MV-4-11 (cell line): ENCODE data around the gene CACNA1S.

Experiments
- DNase-seq: peaks from one replicate; lab custom pipeline; 2025; lab: John Stamatoyannopoulos, UW

The CACNA1S gene

GRCh38 chr1:201032408-201032807 lies 79.8 kb downstream of the CACNA1S start:
- DNase-seq = no peak

GRCh38 chr1:201028461-201028889 lies 83.8 kb downstream of the CACNA1S start:
- DNase-seq = peak; percentile 79

GRCh38 chr1:201026836-201027235 lies 85.4 kb downstream of the CACNA1S start:
- peak; percentile 86 for DNase-seq

- DNase-seq = no peak
Measured at GRCh38 chr1:201026234-201026633, 86.0 kb downstream of the CACNA1S start.

DNA sequence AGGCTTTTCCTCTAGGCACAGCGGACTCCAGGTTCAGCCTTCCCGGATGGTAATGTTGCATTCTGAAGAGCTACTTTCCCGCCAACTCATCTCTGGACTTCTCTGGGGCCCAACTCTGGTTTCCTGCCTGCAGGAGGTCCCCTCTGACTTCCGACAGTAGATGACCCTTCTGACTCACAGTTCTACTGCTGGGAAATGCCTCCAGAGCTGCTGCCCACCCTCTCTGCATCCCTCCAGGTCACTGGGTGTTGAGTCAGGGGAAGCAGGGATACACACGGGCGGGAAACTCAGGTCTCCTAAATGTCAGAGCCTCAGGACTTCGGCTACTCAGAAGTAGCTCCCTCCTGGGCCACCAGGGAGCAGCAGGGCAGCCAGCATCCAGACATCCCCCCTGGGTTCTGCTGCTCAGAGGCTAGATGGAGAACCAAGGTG lies 86.6 kb downstream of the CACNA1S start:
- no peak for DNase-seq

DNA sequence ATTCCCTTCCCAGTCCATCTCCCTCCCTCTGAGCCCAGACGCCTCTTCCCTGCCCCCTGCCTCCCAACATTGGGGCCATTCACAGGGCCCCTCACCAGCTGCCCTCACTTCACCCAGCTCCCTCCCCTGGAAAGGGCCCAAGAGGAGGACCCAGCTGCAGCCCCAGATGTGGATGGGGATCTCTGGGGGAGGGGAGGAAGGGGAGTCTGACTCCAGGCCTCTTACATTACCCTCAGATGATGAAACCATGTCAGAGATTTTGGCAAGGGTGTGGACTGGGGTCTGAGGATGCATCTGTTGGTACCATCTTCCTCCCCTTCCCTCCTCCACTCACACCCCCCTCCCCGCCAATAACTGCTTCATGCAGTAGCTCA lies 87.6 kb downstream of the CACNA1S start:
- no peak for DNase-seq

DNA sequence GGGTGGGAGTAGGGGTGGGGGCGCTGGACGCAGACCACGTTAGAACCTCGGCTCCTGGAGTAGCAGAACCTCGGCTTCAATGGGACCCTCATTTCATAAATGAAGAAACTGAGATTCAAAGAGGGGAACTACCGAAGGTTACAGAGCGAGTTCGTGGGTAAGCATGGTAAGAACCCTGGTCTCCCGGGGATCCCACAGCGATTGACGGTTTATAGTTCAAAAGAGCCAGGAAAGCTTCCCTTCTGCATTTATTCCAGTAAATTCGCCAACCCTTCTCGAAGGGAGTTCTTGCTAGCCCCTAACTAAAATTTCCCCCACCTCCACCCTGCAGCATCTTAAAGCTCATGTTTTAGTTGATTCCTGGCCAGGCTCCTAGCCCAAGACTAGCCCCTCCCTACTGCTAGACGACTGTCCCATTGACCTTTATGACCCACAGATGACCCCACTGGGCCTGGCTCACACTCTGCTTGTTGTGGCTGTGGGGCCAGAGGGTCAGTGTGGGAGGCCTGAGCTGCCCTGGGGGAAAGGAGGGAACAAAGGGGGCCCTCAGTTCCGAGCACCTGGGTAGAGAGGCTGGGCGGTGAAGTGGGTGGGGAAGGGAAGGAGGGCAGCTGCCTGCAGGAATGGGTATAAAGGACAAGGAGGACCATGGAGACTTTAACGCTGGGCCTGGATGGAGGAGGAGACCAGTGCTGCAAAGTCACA lies 88.2 kb downstream of the CACNA1S start:
- DNase-seq = no peak

DNA sequence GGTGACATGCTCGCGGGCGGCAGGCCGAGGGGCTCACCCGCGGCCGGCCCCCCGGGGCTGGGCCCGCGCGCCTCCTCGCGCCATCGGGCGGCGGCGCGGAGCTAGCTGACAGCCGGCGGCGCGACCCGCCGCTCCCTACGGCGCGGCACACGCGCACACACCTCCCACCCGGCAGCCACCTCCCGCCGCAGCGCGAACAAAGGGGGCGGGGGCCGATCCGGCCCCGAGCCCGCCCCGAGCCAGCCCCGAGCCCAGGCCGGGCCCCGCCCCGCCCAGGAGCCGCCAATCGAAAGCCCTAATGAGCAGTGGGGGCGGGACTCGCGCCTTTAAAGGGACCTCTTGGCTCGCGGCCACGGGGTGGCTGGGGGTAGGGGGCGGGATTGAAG lies 88.7 kb downstream of the CACNA1S start, which contains the start of gene KIF21B:
Gene KIF21B, minus strand, starts transcription at position 198 of the 386 bp plus-strand sequence. CDS start 331 bp downstream, outside the sequence.
- peak; percentile 74 for DNase-seq

DNA sequence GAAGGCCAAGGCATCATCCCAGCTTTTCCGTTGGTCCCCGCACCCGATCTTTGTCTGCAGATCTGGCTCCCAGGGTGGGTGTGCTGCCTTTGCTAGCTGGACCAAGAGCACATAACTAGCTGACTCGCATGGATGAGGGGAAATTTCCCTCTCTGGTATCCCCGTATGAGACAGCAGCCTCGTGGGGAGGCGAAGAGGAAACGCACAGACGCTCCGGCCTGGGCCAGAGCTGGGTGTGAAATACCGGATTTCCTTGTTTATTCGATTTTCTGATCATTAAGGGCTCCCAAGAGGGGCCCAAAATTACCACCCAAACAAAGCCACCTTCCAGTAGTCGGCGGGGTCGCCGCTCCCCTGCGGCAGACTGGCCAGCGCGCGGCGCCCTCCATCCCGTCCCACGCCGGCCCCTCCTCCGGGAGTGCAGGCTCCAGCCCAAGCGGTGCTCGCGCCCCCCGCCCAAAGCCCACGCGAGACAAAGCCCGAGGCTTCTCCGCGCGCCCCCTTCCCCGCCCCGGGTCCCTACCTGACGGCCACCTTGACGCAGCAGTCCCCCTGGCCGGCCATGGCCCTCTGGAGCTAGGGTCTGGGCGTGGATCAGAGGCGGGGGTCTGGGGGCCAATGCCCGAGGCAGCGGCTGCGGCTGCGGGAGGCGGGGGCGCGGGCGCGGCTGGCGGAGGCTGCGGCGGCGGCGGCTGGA lies 89.3 kb downstream of the CACNA1S start:
- DNase-seq = peak; percentile 10

DNA sequence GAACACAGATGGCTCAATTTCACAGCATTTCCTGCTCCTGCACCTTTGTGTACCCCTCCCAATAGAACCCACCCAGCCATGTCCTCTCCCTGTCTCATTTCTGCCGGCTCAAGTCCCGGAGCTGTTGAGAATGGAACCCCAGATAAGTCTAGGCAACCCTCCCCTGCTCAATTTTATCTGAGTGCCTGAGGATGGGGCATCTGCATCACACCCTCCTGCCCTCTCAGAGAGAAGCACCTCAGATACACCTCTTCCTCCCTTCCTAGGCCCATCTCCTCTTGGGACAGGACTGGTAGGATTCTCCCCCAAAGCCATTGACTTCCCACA lies 89.8 kb downstream of the CACNA1S start:
- no peak for DNase-seq

DNA sequence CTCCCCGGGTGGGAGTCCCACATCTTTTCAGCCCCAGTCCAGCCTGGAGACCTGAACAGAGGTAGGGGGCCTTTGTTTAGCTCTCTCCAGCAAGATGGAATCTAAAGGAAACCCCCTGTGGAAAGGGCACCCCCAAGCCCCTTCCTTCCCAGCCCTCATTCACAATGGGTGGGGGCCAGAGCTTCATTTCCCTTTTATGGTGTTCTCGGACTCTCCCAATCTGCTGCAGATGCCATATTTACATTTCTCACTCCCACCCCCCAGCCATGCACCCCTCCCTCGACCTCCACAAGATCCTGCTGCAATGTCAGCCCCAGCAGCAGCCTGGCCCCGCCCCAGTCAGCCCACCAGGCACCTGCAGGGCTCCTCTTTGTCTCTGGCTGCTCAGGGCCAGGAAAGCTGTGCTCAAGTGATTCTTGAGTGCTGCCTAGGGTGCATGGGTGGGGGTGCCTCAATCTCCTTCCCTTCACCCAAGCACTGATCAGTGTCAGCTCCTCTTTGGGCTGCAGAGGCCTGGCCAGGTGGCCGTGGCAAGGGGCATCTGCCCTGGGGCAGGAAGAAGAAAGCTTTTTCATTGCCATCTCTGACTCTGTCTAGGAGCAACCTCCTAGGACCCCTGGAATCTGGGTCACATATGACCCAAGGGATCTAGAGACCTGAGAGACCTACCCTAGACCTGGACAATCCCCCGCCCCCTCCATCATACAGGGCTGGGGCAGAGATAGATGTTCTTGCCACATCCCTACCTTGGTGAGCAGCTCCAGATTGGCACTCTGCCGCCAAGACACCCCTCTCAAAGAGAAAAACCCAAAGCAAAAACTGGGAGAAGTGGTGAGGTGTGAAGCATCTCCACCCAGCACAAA lies 90.4 kb downstream of the CACNA1S start:
- no peak for DNase-seq

GRCh38 chr1:201020721-201021629 lies 91.3 kb downstream of the CACNA1S start:
- peak; percentile 37 for DNase-seq

GRCh38 chr1:201020040-201020591 lies 92.1 kb downstream of the CACNA1S start:
- peak; percentile 50 for DNase-seq

- peak; percentile 96 for DNase-seq
Measured at GRCh38 chr1:201019321-201019977, 92.8 kb downstream of the CACNA1S start.

GRCh38 chr1:201017828-201018163 lies 94.4 kb downstream of the CACNA1S start:
- DNase-seq = no peak

DNA sequence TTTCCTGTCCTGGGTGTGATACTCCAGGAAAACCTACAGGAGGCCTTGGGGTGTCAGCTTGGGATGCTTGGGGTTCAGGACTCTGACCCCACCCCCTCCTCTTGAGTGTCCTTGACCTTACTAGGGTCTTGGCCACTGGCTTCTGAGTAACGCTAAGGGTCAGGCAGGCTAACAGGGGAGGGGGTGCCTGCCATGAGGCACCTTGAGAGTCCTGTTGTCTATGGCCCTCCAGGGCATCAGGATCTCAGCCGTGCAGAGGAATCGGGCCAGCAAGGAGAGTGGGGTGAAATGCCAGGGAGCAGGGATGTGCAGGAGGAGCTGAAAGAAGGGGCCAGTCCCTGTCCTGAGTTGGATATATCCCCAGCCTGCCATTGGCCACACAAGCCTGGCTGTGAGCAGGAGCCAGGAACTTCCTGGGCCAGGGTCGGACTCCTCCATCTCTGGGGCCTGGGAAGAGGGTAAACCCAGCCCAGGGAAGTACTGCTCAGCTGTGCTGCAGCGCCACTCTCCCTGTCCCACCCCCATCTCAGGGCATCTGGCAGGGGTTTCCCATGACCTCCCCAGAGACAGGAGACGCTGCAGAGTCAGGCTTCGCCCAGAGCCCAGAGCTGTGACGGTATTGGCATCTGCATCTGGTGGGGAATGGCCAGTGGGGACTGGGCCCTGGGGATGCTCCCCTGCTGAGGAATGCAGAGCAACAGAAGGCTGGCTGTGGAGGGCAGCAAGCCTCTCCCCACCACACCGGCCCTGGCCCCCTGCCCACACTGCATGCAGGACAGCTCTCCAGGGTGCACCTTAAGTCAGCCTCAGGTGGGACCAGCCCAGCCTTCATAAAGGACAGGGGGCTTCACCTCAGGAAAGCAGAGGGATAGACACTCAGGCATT lies 95.0 kb downstream of the CACNA1S start:
- DNase-seq = no peak

- DNase-seq = no peak
Measured at GRCh38 chr1:201016211-201016651, 96.0 kb downstream of the CACNA1S start.

DNA sequence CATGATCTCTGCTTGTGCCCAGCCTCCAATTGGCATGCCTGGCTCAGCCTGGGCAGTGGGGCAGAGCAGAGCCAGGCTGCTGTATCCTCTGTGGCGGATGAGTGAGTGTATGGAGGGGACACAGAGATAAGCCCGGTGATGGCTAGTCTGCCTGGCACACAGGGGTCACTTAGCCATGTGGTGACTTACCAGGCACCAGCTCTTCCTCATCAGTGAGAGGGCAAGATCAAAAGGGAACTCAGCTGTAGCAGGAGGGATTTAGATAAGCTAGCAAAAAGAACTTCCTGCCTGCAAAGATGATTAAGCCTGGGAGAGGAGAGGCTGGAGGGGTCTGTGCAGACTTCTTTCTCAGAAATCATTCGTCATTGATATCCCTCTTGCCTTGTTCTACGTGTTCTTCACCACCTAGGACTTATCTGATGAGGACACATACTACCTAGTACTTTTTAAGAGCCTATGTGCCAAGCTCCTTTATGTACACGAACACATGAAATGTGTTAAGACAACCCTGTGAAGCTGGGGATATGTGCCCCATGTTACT lies 96.6 kb downstream of the CACNA1S start:
- peak; percentile 79 for DNase-seq

- peak; percentile 41 for DNase-seq
Measured at GRCh38 chr1:201014816-201015200, 97.4 kb downstream of the CACNA1S start.
